Measurements from ENCODE around the gene LONP1.

Gene LONP1

DNA sequence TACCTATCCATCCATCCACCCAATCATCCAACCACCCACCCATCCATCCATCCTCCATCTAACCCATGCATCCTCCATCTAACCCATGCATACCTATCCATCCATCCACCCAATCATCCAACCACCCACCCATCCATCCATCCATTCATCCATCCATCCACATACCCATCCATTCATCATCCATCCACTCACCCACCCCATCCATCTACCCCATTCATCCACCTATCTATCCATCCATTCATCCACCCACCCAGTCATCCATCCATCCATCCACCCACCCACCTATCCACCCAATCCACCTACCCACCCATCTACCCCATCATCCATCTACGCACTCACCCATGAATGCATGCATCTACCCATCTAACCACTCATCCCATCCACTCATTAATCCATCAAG is 46.2 kb downstream of the LONP1 start:
- no peaks in the 10 kb centered on the region for H3K27me3 ChIP-seq (ENCODE audit: insufficient read depth, low read length)
- no peaks in the 10 kb centered on the region; the same call in 1 of the 2 replicates for H3K4me1 ChIP-seq (ENCODE audit: insufficient read depth, low read length)
- H3K27ac ChIP-seq (ENCODE audit: low read depth, low read length): no peak overlapping the region
- 98% methylated on average over 1 of the region's 1 CpG for WGBS
- H3K9ac ChIP-seq (ENCODE audit: low read depth, low read length): no peak overlapping the region
- peaks cover 28% of the 10 kb centered on the region for H3K36me3 ChIP-seq (ENCODE audit: insufficient read depth, low read length)
- H3K9me3 ChIP-seq (ENCODE audit: insufficient read depth, low read depth, low read length): no peaks in the 10 kb centered on the region
- no peak overlapping the region for H3K4me3 ChIP-seq (ENCODE audit: low read length)

DNA sequence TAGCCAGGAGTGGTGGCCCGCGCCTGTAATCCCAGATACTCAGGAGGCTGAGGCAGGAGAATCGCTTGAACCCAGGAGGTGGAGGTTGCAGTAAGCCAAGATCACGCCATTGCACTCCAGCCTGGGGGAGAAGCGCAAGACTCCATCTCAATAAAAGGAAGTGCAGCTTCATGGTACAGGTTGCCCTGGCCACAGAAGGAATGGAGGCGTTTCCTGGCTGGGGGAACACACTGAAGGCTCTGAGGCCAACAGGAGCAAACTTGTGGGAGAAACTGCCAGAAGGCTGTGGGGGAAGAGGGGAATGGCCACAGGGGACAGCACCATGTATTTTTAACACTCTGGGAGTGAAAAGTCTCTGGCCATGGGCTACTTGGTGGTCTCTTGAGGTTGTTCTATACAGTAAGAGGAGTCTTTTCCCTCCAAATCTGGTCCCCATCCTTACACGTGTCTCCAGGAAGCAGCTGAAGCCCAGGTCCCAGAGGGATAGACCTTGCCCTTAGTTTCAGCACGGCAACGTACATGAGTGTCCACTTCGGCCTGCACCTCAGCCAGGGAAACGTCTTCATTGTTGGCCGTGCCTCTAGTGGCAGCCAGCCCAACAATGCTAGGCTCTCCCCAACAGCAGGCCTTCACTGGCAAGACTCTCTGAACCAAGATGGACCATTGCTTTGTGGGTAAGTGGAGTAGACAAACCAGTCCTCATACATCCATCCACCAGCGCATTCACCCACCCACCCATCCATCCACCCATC is 47.1 kb downstream of the LONP1 start:
- 95% methylated on average over 13 of the region's 13 CpGs for WGBS
- Histone ChIP-seq H3K27ac (ENCODE audit: low read depth, low read length) (no peak overlapping the region), H3K9me3 (ENCODE audit: insufficient read depth, low read depth, low read length) (no peaks in the 10 kb centered on the region), H3K9ac (ENCODE audit: low read depth, low read length) (no peak overlapping the region), H3K4me1 (ENCODE audit: insufficient read depth, low read length) (peaks cover 3% of the 10 kb centered on the region), H3K27me3 (ENCODE audit: insufficient read depth, low read length) (no peaks in the 10 kb centered on the region), H3K36me3 (ENCODE audit: insufficient read depth, low read length) (peaks cover 35% of the 10 kb centered on the region), H3K4me3 (ENCODE audit: low read length) (no peak overlapping the region)

- H3K4me1 ChIP-seq (ENCODE audit: insufficient read depth, low read length): peaks cover 4% of the 10 kb centered on the region
- no peak overlapping the region for H3K27ac ChIP-seq (ENCODE audit: low read depth, low read length)
- no peak overlapping the region for H3K4me3 ChIP-seq (ENCODE audit: low read length)
- H3K27me3 ChIP-seq (ENCODE audit: insufficient read depth, low read length): no peaks in the 10 kb centered on the region
- H3K36me3 ChIP-seq (ENCODE audit: insufficient read depth, low read length): peaks cover 48% of the 10 kb centered on the region
- 93% methylated on average over 7 of the region's 7 CpGs for WGBS
- no peak overlapping the region for H3K9ac ChIP-seq (ENCODE audit: low read depth, low read length)
- H3K9me3 ChIP-seq (ENCODE audit: insufficient read depth, low read depth, low read length): no peaks in the 10 kb centered on the region
These were observed 48.3 kb downstream of the LONP1 start for GRCh38 chr19:5671600-5671999.

GRCh38 chr19:5669212-5669611 is 50.7 kb downstream of the LONP1 start:
- H3K9me3 ChIP-seq (ENCODE audit: insufficient read depth, low read depth, low read length): no peaks in the 10 kb centered on the region
- H3K27ac ChIP-seq (ENCODE audit: low read depth, low read length): no peak overlapping the region
- H3K4me3 ChIP-seq (ENCODE audit: low read length): no peak overlapping the region
- peaks cover 4% of the 10 kb centered on the region; the same call in 1 of the 2 replicates for H3K4me1 ChIP-seq (ENCODE audit: insufficient read depth, low read length)
- H3K9ac ChIP-seq (ENCODE audit: low read depth, low read length): no peak overlapping the region
- H3K27me3 ChIP-seq (ENCODE audit: insufficient read depth, low read length): no peaks in the 10 kb centered on the region
- WGBS: 92% methylated on average over 11 of the region's 11 CpGs
- peaks cover 72% of the 10 kb centered on the region for H3K36me3 ChIP-seq (ENCODE audit: insufficient read depth, low read length)

- H3K27ac ChIP-seq (ENCODE audit: low read depth, low read length): peak overlapping the region; percentile 69
- H3K4me1 ChIP-seq (ENCODE audit: insufficient read depth, low read length): peaks cover 4% of the 10 kb centered on the region; the same call in 1 of the 2 replicates
- H3K9ac ChIP-seq (ENCODE audit: low read depth, low read length): peak overlapping the region; percentile 24; the same call in 1 of the 2 replicates
- no peak overlapping the region for H3K4me3 ChIP-seq (ENCODE audit: low read length)
- 78% methylated on average over 22 of the region's 22 CpGs for WGBS
- peaks cover 82% of the 10 kb centered on the region for H3K36me3 ChIP-seq (ENCODE audit: insufficient read depth, low read length)
- H3K27me3 ChIP-seq (ENCODE audit: insufficient read depth, low read length): no peaks in the 10 kb centered on the region
- H3K9me3 ChIP-seq (ENCODE audit: insufficient read depth, low read depth, low read length): no peaks in the 10 kb centered on the region
These were observed 52.1 kb downstream of the LONP1 start for GRCh38 chr19:5667751-5668271.

DNA sequence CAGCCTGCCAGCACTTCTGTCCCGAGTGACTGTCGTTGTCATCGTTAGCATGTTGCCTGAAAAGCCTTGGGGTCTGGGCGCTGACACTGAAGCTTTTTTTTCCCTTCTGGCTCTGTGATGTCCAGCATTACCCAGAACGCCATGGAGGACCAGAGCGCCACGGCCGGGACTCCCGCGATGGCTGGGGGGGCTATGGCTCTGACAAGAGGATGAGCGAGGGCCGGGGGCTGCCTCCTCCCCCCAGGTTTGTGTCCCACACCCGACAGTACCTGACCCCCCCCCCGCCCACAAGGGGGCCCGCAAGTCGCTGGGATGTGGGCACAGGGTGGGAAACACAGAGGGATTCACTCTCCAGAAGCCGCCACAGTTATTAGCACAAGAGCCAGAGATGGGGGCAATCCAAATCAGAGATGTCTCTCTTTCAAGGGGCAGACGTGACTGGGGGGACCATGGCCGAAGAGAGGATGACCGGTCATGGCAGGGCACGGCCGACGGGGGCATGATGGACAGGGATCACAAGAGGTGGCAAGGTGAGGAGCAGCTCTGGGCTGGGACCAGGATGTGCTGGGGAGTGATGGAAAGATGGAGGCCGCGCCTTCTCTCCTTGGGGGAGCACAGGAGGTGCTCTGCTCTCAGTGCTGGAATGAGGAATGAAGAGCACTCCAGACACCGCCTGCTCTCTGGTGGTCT is 52.9 kb downstream of the LONP1 start:
- Histone ChIP-seq H3K36me3 (ENCODE audit: insufficient read depth, low read length) (peaks cover 89% of the 10 kb centered on the region), H3K4me3 (ENCODE audit: low read length) (no peak overlapping the region), H3K27ac (ENCODE audit: low read depth, low read length) (peak overlapping the region; percentile 69; the same call in 1 of the 2 replicates), H3K27me3 (ENCODE audit: insufficient read depth, low read length) (no peaks in the 10 kb centered on the region), H3K9me3 (ENCODE audit: insufficient read depth, low read depth, low read length) (no peaks in the 10 kb centered on the region), H3K4me1 (ENCODE audit: insufficient read depth, low read length) (peaks cover 4% of the 10 kb centered on the region; the same call in 1 of the 2 replicates), H3K9ac (ENCODE audit: low read depth, low read length) (0 out of 2 replicates have a peak overlapping the region, but pooled peaks have one; percentile 13)
- WGBS: 92% methylated on average over 26 of the region's 26 CpGs

DNA sequence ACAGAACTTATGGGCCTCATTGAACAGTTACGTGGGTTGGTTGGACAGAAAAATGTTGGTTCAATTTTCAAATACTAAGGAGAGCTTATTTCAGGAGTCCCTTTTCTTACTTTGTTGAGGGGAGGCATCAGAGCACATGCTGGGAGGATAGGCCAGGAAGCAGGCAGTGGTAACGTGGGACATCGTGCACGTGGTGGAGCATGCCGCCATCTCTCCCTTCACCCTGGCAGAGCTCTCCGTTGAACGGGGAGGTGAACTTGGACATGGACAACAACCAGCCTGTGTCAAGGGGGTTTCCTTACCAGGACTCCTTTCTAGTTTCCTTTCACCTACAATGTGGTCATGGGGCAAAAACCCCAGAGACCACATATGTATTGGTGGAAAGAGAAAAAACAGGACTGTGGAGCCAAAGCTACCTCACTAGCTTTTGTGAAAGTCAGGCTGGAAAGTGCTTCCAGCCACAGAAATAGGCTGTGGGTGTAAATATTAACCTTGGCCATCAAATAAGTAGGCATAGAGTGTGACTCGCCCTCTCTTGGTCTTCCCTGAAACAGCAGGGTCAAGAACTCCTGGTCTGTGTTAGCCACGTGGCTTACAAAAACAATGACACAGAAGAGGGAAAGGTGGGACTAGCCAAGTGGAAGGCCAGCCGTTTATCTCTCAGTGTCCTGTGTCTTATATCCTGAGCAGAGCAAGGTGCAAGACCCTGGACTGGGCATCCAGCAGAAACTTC is 54.0 kb downstream of the LONP1 start:
- Histone ChIP-seq H3K27me3 (ENCODE audit: insufficient read depth, low read length) (no peaks in the 10 kb centered on the region), H3K4me1 (ENCODE audit: insufficient read depth, low read length) (peaks cover 4% of the 10 kb centered on the region; the same call in 1 of the 2 replicates), H3K36me3 (ENCODE audit: insufficient read depth, low read length) (peaks cover 90% of the 10 kb centered on the region), H3K9ac (ENCODE audit: low read depth, low read length) (no peak overlapping the region), H3K4me3 (ENCODE audit: low read length) (no peak overlapping the region), H3K27ac (ENCODE audit: low read depth, low read length) (no peak overlapping the region), H3K9me3 (ENCODE audit: insufficient read depth, low read depth, low read length) (no peaks in the 10 kb centered on the region)
- WGBS: 91% methylated on average over 10 of the region's 10 CpGs

DNA sequence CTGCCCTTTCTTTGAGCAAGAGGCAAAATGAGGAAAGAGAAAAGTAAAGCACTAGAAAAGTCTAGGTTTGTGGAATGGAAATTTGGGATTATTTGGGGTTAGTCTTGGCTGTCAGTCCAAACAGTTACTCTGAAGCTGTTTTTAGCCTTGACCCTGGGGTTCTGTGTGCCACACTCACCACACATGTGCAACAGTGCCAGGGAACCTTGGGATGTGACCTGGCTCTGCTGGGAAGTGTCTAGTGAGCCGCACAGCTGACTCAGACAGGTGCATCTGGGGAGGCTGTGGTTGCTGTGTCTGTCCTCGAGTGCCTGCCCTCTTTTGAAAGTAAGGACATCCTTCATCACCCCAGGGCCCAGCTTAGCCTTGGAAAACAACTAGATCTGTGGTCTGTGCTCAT is 55.4 kb downstream of the LONP1 start:
- Histone ChIP-seq H3K36me3 (ENCODE audit: insufficient read depth, low read length) (peaks cover 99% of the 10 kb centered on the region), H3K27ac (ENCODE audit: low read depth, low read length) (no peak overlapping the region), H3K9ac (ENCODE audit: low read depth, low read length) (no peak overlapping the region), H3K4me1 (ENCODE audit: insufficient read depth, low read length) (peaks cover 4% of the 10 kb centered on the region; the same call in 1 of the 2 replicates), H3K4me3 (ENCODE audit: low read length) (no peak overlapping the region), H3K27me3 (ENCODE audit: insufficient read depth, low read length) (no peaks in the 10 kb centered on the region), H3K9me3 (ENCODE audit: insufficient read depth, low read depth, low read length) (no peaks in the 10 kb centered on the region)
- WGBS: 100% methylated on average over 2 of the region's 2 CpGs

DNA sequence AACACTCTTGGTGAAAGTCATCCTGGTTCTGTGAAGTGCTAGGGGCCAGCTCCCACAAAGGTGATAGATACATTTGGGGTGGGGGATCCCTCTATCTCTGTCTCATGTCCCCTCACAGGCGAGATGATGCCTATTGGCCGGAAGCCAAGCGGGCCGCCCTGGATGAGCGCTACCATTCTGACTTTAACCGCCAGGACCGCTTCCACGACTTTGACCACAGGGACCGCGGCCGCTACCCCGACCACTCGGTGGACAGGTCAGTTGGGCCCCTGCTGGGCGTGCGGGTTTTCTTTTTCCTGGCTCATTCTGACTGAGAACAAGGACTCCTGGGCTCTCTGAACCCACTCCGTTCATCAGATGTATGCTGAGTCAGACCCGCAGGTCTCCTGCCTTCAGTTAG is 56.0 kb downstream of the LONP1 start:
- H3K9ac ChIP-seq (ENCODE audit: low read depth, low read length): no peak overlapping the region
- peaks cover 4% of the 10 kb centered on the region; the same call in 1 of the 2 replicates for H3K4me1 ChIP-seq (ENCODE audit: insufficient read depth, low read length)
- WGBS: 96% methylated on average over 17 of the region's 17 CpGs
- H3K36me3 ChIP-seq (ENCODE audit: insufficient read depth, low read length): peaks cover 98% of the 10 kb centered on the region
- no peaks in the 10 kb centered on the region for H3K9me3 ChIP-seq (ENCODE audit: insufficient read depth, low read depth, low read length)
- no peaks in the 10 kb centered on the region for H3K27me3 ChIP-seq (ENCODE audit: insufficient read depth, low read length)
- H3K4me3 ChIP-seq (ENCODE audit: low read length): no peak overlapping the region
- no peak overlapping the region for H3K27ac ChIP-seq (ENCODE audit: low read depth, low read length)

GRCh38 chr19:5661483-5661882 is 58.5 kb downstream of the LONP1 start:
- Histone ChIP-seq H3K4me1 (ENCODE audit: insufficient read depth, low read length) (no peaks in the 10 kb centered on the region), H3K9ac (ENCODE audit: low read depth, low read length) (no peak overlapping the region), H3K4me3 (ENCODE audit: low read length) (no peak overlapping the region), H3K9me3 (ENCODE audit: insufficient read depth, low read depth, low read length) (no peaks in the 10 kb centered on the region), H3K27ac (ENCODE audit: low read depth, low read length) (no peak overlapping the region), H3K36me3 (ENCODE audit: insufficient read depth, low read length) (peaks cover 95% of the 10 kb centered on the region), H3K27me3 (ENCODE audit: insufficient read depth, low read length) (no peaks in the 10 kb centered on the region)
- 96% methylated on average over 42 of the region's 42 CpGs for WGBS

GRCh38 chr19:5655412-5655811 is 64.5 kb downstream of the LONP1 start:
- no peaks in the 10 kb centered on the region for H3K27me3 ChIP-seq (ENCODE audit: insufficient read depth, low read length)
- no peak overlapping the region for H3K27ac ChIP-seq (ENCODE audit: low read depth, low read length)
- H3K9ac ChIP-seq (ENCODE audit: low read depth, low read length): no peak overlapping the region
- no peaks in the 10 kb centered on the region for H3K9me3 ChIP-seq (ENCODE audit: insufficient read depth, low read depth, low read length)
- WGBS: 96% methylated on average over 4 of the region's 5 CpGs
- H3K4me1 ChIP-seq (ENCODE audit: insufficient read depth, low read length): no peaks in the 10 kb centered on the region
- peaks cover 94% of the 10 kb centered on the region for H3K36me3 ChIP-seq (ENCODE audit: insufficient read depth, low read length)
- H3K4me3 ChIP-seq (ENCODE audit: low read length): no peak overlapping the region
